Small intestine (tissue), 7 donors: ENCODE results near the gene CDC14A. TPM values are rescaled to one million over a fixed set of nuclear protein-coding genes. Genes with fewer than 3 reads are reported as not detected.
A peak's percentile ranks its signal among the peaks of the same experiment; 100 is the strongest.

Experiments used
- DNase-seq, 2 donors: peaks; one replicate each; pipeline versions ENCODE4 v3.0.0 to v3.0.0-alpha.2; 2013
- FAIRE-seq: peaks from 2 replicates; lab custom pipeline; 2012; peaks lifted over from hg19 to GRCh38; lab: Jason Lieb, UNC
- H3K27ac ChIP-seq, 3 donors: one replicate each; pipeline ENCODE4 v1.5.1; 2013; ENCODE audit warnings: low read length in 2 of 3, mild to moderate bottlenecking in 2 of 3, control low read depth in 1 of 3, inconsistent platforms in 1 of 3, low read depth in 1 of 3, moderate library complexity in 1 of 3
- H3K27me3 ChIP-seq, 3 donors: one replicate each; pipeline ENCODE4 v1.6.1; 2013; ENCODE audit warnings: low read length in 3 of 3, inconsistent platforms in 1 of 3; ENCODE audit not compliant: control insufficient read depth in 3 of 3, insufficient read depth in 3 of 3
- H3K36me3 ChIP-seq, 3 donors: one replicate each; pipeline ENCODE4 v1.6.1; 2013; ENCODE audit warnings: low read length in 3 of 3, inconsistent platforms in 1 of 3, low read depth in 1 of 3, mild to moderate bottlenecking in 1 of 3, moderate library complexity in 1 of 3; ENCODE audit not compliant: control insufficient read depth in 3 of 3, insufficient read depth in 2 of 3
- H3K4me1 ChIP-seq, 3 donors: one replicate each; pipeline ENCODE4 v1.6.1; 2013; ENCODE audit warnings: low read length in 2 of 3, inconsistent platforms in 1 of 3, low read depth in 1 of 3, mild to moderate bottlenecking in 1 of 3, moderate library complexity in 1 of 3; ENCODE audit not compliant: control insufficient read depth in 3 of 3, insufficient read depth in 2 of 3
- H3K4me3 ChIP-seq, 3 donors: one replicate each; pipeline ENCODE4 v1.5.1; 2013; ENCODE audit warnings: low read length in 3 of 3, control low read depth in 1 of 3, inconsistent platforms in 1 of 3, low read depth in 1 of 3, mild to moderate bottlenecking in 1 of 3, moderate library complexity in 1 of 3
- H3K9me3 ChIP-seq, 2 donors: one replicate each; pipeline ENCODE4 v1.6.1; 2013; ENCODE audit warnings: low read depth in 1 of 2, low read length in 1 of 2; ENCODE audit not compliant: control insufficient read depth in 2 of 2, insufficient read depth in 1 of 2
- WGBS, 3 donors: extraction: QIAGEN DNeasy Blood & Tissue Kit; methylation state at CpG; one replicate each; pipeline ENCODE4 v1.1.7; 2013; 5-methylcytosine and 5-hydroxymethylcytosine counted together
- polyA plus RNA-seq, 4 donors: library from polyadenylated mRNA; stranded (reverse) in 3 of 4; unstranded in 1 of 4; fragments of 200-250 nt in 3 of 4; fragments of 120-200 nt in 1 of 4; gene quantifications; one replicate each; pipeline versions ENCODE4 v1.2.1 to v1.2.3, GENCODE V29; 2013
- donor health status: healthy with polysubstance abuse.
- donor health status: control.
- donor health status: control.
- donor health status: Bipolar disorder and iron deficiency.
- donor health status: healthy.

Gene CDC14A
- polyA plus RNA-seq, 4 donors: 4.2 to 18.0 (median 12.6) TPM

GRCh38 chr1:100350787-100351094 lies 1.6 kb upstream of the CDC14A start:
- Histone ChIP-seq H3K4me1 (peaks cover 1 to 20% (median 8%) of the 10 kb centered on the region in 3 donors), H3K36me3 (peaks cover 0 to 1% (median 0%) of the 10 kb centered on the region in 3 donors), H3K9me3 (no peaks in the 10 kb centered on the region), H3K4me3 (peak overlapping the region in 2 of 3 donors; percentile 84 to 95), H3K27me3 (no peaks in the 10 kb centered on the region), H3K27ac (peak overlapping the region; percentile 84 to 99 (median 97))
- DNase-seq (no peak), FAIRE-seq (no peak)
- WGBS, 3 donors: 45 to 67% (median 49%) methylated on average over 10 of the region's 10 CpGs

- no peaks in the 10 kb centered on the region for H3K27me3 ChIP-seq
- DNase-seq (peak; percentile 98 to 99), FAIRE-seq (no peak)
- H3K27ac ChIP-seq: peak overlapping the region; percentile 84 to 99 (median 97)
- H3K9me3 ChIP-seq: no peaks in the 10 kb centered on the region
- H3K4me3 ChIP-seq: peak overlapping the region; percentile 84 to 95 (median 93)
- H3K4me1 ChIP-seq: peaks cover 3 to 20% (median 8%) of the 10 kb centered on the region in 3 donors
- peaks cover 0 to 3% (median 0%) of the 10 kb centered on the region in 3 donors for H3K36me3 ChIP-seq
- 1 to 2% (median 2%) methylated on average over 36 of the region's 36 CpGs for WGBS, 3 donors
Measured at GRCh38 chr1:100351095-100351887, 1.0 kb upstream of the CDC14A start.

DNA sequence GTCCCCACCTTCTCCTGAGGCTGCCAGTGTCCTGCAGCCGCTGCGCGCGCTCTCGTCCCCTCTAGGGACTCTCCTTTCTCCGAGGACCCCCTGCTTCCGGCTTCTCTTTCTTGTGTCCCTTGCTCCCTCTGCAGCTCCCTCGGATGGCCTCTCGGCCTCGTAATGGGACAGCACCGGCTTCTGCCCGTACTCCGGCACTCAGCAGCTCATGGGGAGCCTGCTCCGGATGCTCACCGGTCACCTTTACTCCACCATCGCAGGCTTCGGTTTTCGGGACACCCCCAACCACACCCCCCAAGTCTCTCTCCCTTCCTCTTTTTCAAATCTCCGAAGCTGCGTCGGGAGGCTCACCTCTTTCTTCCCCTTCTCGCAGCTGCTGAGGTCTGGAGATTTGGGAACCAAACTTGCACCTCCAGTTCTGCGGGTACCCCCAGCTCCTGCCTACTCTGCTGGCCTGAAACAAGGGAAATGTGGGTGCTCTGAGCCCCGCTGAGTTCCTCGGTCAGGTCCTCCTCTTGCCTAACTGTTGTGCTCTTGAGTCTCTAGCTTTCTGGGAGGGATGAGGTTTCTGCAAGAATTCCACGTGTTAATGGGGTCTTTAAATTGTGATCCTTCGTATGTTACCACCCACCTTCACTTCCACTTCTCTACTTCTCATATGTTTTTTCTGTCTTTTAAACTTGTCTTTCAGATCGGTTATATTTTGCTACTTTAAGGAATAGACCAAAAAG lies 930 bp downstream of the CDC14A start:
- Histone ChIP-seq H3K36me3 (peaks cover 0 to 3% (median 0%) of the 10 kb centered on the region in 3 donors), H3K27ac (peak overlapping the region; percentile 88 to 99 (median 97)), H3K4me1 (peaks cover 3 to 20% (median 8%) of the 10 kb centered on the region in 3 donors), H3K27me3 (no peaks in the 10 kb centered on the region), H3K9me3 (no peaks in the 10 kb centered on the region), H3K4me3 (peak overlapping the region; percentile 84 to 95 (median 93))
- peak in 1 of 2 donors; percentile 42 for DNase-seq
- WGBS, 3 donors: 0 to 1% (median 1%) methylated on average over 26 to 28 of the region's 28 CpGs
- FAIRE-seq: no peak

DNA sequence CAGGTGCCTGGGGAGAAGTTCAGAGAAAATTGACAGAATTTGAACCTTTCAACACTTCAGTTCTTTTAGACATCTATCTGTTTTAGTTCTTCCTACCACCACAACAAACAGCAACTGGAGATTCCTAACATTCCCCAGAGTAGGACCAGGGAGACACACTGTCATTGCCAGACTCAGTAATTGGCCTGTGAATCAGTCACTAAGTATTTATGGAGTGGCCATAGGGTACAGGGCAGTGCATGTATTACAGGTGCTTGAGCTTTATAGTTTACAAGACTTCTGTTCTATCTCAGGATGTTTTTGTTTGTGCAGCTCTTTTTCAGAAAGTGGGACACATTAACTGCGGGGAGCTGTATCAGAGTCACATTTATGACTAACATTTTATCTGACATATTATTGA lies 1.7 kb downstream of the CDC14A start:
- DNase-seq: peak; percentile 72 to 87
- Histone ChIP-seq H3K27ac (peak overlapping the region in 1 of 3 donors; percentile 97), H3K4me1 (peaks cover 3 to 16% (median 8%) of the 10 kb centered on the region in 3 donors), H3K27me3 (no peaks in the 10 kb centered on the region), H3K4me3 (peak overlapping the region in 2 of 3 donors; percentile 84 to 95), H3K36me3 (peaks cover 0 to 3% (median 0%) of the 10 kb centered on the region in 3 donors), H3K9me3 (no peaks in the 10 kb centered on the region)
- no peak for FAIRE-seq
- 4 to 38% (median 14%) methylated on average over 1 of the region's 1 CpG for WGBS, 3 donors

DNA sequence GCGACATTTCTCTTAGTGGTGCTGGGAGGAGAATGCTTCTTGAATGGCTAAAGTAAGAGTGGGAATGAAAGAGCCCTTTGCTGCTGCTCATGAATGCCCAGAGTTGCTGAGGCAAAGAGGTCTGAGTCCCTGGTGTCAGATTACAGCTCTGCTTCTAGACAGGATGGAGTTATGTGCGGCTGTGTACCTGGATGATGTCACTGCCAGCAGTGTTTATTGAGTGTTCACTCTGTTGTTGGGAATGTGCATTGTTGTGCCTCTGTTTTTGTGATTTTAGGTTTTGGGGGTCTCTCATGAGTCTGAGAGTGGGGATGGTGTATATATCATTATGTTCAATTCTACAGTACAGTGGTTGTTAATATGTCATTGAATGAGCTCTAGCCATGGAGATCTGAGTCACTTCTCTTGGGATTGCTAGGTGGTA lies 2.7 kb downstream of the CDC14A start:
- Histone ChIP-seq H3K36me3 (peaks cover 0 to 7% (median 0%) of the 10 kb centered on the region in 3 donors), H3K27ac (no peak overlapping the region), H3K9me3 (no peaks in the 10 kb centered on the region), H3K4me3 (peak overlapping the region in 2 of 3 donors; percentile 18 to 48), H3K27me3 (no peaks in the 10 kb centered on the region), H3K4me1 (peaks cover 5 to 9% (median 8%) of the 10 kb centered on the region in 3 donors)
- no peak for FAIRE-seq
- WGBS, 3 donors: 45 to 52% (median 50%) methylated on average over 2 of the region's 2 CpGs
- peak; percentile 51 to 59 for DNase-seq

DNA sequence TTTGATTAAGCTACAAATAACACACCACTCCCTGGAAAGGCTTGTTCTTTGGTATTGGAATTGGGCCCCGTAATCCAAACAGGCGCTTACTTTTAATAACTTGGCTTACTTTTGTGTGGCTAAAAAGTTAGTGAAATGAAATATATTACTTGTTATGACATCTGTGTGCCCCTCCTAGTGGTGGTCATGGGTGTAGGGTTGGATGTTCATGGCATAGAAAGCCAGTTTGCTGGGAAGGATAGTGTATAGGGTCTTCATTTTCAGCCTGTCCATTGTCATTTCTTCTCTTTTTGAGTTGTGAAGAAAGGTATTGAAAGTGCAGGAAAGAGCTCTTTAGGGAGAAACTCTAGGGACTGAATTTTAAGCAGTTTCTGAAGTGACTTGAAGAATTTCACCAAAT lies 5.9 kb downstream of the CDC14A start:
- WGBS, 3 donors: 39 to 65% (median 59%) methylated on average over 2 of the region's 2 CpGs
- no peak for FAIRE-seq
- no peak overlapping the region for H3K27ac ChIP-seq

DNA sequence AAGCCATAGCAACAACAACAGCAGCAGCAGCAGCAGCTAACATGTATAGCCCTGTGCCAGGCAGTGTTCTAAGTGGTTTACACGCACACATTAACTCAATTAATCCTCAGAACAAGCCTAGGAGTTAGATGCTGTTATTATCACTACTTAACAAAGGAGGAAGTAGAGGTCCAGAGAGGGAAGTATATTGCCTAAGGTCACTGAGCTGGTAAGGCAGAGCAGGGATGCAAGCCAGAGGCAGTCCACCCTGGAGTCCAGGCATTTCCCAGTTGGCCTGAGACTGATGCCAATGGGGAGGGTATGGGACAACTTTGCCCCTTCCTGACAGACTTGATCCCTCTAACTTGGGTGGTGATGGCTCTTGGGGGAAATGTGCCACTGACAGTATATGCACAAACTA lies 6.8 kb downstream of the CDC14A start:
- H3K4me1 ChIP-seq: peaks cover 3 to 11% (median 5%) of the 10 kb centered on the region in 3 donors
- DNase-seq (no peak), FAIRE-seq (no peak)
- H3K9me3 ChIP-seq: no peaks in the 10 kb centered on the region
- no peak overlapping the region for H3K4me3 ChIP-seq
- 53 to 59% (median 55%) methylated on average over 1 of the region's 1 CpG for WGBS, 3 donors
- H3K36me3 ChIP-seq: peaks cover 0 to 16% (median 3%) of the 10 kb centered on the region in 3 donors
- H3K27me3 ChIP-seq: no peaks in the 10 kb centered on the region
- no peak overlapping the region for H3K27ac ChIP-seq

More for the DNA sequence above, 5.9 kb downstream of the CDC14A start:
- H3K36me3 ChIP-seq: peaks cover 0 to 14% (median 3%) of the 10 kb centered on the region in 3 donors
- H3K4me1 ChIP-seq: peaks cover 3 to 11% (median 5%) of the 10 kb centered on the region in 3 donors
- H3K9me3 ChIP-seq: no peaks in the 10 kb centered on the region
- H3K4me3 ChIP-seq: no peak overlapping the region
- no peaks in the 10 kb centered on the region for H3K27me3 ChIP-seq
- DNase-seq: no peak

DNA sequence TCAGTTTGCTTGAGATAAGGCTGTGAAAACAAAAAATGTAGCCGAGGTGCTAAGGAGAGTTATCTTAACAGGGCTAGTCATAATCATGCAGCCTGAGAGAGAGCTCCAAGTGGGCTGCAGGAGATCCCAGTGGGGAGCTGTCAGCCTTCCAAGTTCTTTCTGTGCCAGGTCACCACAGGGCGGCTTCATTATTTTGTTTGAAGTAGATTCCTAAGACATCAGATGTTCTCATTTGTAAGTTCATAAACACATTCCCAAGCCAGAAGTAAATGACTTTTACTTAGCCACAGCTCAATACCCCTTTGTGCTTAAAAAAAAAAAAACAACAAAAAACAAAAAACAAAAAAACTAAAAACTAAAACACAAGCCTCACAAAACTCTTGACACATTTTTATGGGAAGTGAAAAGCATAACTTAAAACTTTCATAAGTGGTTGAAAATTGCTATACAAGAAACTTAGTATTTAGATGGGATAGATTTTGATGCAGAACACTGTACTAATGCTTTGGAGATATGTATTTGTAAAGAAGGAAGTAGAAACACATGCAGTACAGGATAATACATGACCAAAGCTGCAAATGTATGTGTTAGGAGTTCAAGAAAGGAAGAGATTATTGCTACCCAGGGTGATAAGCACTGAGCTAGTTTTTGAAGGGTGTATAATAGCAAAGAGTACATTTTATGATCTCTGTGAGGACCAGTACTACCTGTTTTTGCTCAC lies 8.6 kb downstream of the CDC14A start:
- H3K36me3 ChIP-seq: peaks cover 0 to 13% (median 3%) of the 10 kb centered on the region in 3 donors
- H3K27me3 ChIP-seq: no peaks in the 10 kb centered on the region
- H3K4me3 ChIP-seq: no peak overlapping the region
- H3K9me3 ChIP-seq: no peaks in the 10 kb centered on the region
- WGBS, 3 donors: 20 to 34% (median 27%) methylated on average over 2 of the region's 2 CpGs
- FAIRE-seq (no peak), DNase-seq (no peak)
- H3K27ac ChIP-seq: no peak overlapping the region
- peaks cover 0 to 5% (median 5%) of the 10 kb centered on the region in 3 donors for H3K4me1 ChIP-seq
